ENCODE measurements around the gene ACIN1. TPM values are rescaled to one million over a fixed set of nuclear protein-coding genes. Genes with fewer than 3 reads are reported as not detected.

ACIN1 gene
- total RNA-seq, 1 donor from 2014 or later = 163 TPM

GRCh38 chr14:23009939-23010726 lies 84.8 kb downstream of the ACIN1 start, which contains the start of gene C14orf93:
C14orf93 (minus strand) TSS chr14:23010143; CDS start chr14:22999023, 11,120 bp downstream.
- ATAC-seq (peak; percentile 54 to 74), DNase-seq (peak; percentile 91)
- Histone ChIP-seq H3K9me3 (no peaks in the 10 kb centered on the region), H3K27ac (peak within 1 kb of the TSS; percentile 84), H3K27me3 (ENCODE audit: low read depth) (no peaks in the 10 kb centered on the region), H3K4me3 (peak within 1 kb of the TSS; percentile 58), H3K4me1 (peaks cover 27% of the 10 kb centered on the region), H3K36me3 (no peaks in the 10 kb centered on the region)
- TF ChIP-seq, protein P1, sequence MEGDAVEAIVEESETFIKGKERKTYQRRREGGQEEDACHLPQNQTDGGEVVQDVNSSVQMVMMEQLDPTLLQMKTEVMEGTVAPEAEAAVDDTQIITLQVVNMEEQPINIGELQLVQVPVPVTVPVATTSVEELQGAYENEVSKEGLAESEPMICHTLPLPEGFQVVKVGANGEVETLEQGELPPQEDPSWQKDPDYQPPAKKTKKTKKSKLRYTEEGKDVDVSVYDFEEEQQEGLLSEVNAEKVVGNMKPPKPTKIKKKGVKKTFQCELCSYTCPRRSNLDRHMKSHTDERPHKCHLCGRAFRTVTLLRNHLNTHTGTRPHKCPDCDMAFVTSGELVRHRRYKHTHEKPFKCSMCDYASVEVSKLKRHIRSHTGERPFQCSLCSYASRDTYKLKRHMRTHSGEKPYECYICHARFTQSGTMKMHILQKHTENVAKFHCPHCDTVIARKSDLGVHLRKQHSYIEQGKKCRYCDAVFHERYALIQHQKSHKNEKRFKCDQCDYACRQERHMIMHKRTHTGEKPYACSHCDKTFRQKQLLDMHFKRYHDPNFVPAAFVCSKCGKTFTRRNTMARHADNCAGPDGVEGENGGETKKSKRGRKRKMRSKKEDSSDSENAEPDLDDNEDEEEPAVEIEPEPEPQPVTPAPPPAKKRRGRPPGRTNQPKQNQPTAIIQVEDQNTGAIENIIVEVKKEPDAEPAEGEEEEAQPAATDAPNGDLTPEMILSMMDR (IDR thresholded peaks at IDR 0.05) = no peak
- intact Hi-C loops (cut with DNase I) = no loop called here

DNA sequence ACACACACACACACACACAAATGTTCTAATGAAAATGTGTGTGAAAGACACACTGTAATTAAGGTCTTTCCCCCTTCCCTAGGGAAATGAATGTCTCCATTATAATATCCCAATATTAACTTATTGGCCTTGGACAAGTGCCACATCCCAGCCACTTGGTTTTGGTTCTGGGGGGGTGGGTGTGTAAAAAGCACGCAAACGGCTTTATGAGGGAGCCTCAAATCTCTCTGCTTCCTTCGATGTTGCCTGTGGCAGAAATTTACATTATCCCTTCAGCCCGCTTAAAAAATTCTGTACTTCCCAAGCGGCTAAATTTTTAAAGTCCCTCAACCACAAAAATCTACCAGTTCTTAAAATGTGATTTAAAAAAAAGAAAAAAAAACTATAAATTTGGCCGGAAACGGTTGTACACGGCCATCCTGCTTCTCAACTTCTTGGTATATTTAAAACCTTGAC lies 85.4 kb downstream of the ACIN1 start:
- Histone ChIP-seq H3K36me3 (no peaks in the 10 kb centered on the region), H3K4me3 (peak overlapping the region; percentile 58), H3K27ac (peak overlapping the region; percentile 84), H3K27me3 (ENCODE audit: low read depth) (no peaks in the 10 kb centered on the region), H3K4me1 (peaks cover 27% of the 10 kb centered on the region), H3K9me3 (no peaks in the 10 kb centered on the region)
- ATAC-seq (no peak), DNase-seq (no peak)
- intact Hi-C loops (cut with DNase I) = no loop called here
- TF ChIP-seq, protein P1 (IDR thresholded peaks at IDR 0.05) = no peak

DNA sequence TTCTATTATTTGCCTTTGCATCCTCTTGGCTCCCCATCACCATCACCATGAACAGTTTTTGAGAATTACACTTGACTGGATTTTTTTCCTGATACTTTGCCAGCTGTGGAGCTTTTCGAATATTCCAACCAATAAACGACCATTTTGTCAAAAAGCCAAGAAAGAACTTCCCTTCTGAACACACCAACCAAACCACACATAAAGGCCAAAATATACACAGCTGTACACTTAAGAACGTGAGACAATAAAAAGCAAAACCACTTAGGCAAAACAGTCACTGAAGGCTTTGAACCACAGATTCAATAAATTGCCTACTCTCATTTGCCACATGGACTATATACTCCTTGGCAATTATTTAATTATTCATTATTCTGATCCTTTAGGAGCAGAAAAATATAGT lies 86.1 kb downstream of the ACIN1 start:
- H3K9me3 ChIP-seq = no peaks in the 10 kb centered on the region
- intact Hi-C loops (cut with DNase I) = no loop called here
- H3K27ac ChIP-seq = no peak overlapping the region
- H3K36me3 ChIP-seq = no peaks in the 10 kb centered on the region
- no peak overlapping the region for H3K4me3 ChIP-seq
- TF ChIP-seq, protein P1 (IDR thresholded peaks at IDR 0.05) = no peak
- DNase-seq (no peak), ATAC-seq (no peak)
- H3K4me1 ChIP-seq = peaks cover 27% of the 10 kb centered on the region
- H3K27me3 ChIP-seq (ENCODE audit: low read depth) = no peaks in the 10 kb centered on the region

Other genes with a start within 250 kb of the ACIN1 start
- 134 TPM for gene LRP10, start 223.4 kb downstream of the ACIN1 start, total RNA-seq
- gene REM2, start 211.9 kb downstream of the ACIN1 start, total RNA-seq = 0.83 TPM
- 91.4 TPM for gene RBM23, start 176.0 kb downstream of the ACIN1 start, total RNA-seq
- 37.3 TPM for gene PRMT5, start 165.8 kb downstream of the ACIN1 start, total RNA-seq
- gene HAUS4, start 138.0 kb downstream of the ACIN1 start, total RNA-seq = 54.5 TPM
- 28.7 TPM for gene AJUBA, start 112.6 kb downstream of the ACIN1 start, total RNA-seq
- 9.8 TPM for gene C14orf93, start 85.0 kb downstream of the ACIN1 start, total RNA-seq
- gene PSMB5, start 60.2 kb downstream of the ACIN1 start, total RNA-seq = 71.5 TPM
- not detected for gene PSMB11, start 52.9 kb downstream of the ACIN1 start, total RNA-seq
- gene CDH24, start 37.6 kb downstream of the ACIN1 start, total RNA-seq = 5.6 TPM
- gene C14orf119, start 369 bp upstream of the ACIN1 start, total RNA-seq = 53.3 TPM
- not detected for gene CIROP, start 9.9 kb upstream of the ACIN1 start, total RNA-seq
- gene CEBPE, start 24.1 kb upstream of the ACIN1 start, total RNA-seq = 0.32 TPM
- 36.8 TPM for gene SLC7A8, start 88.5 kb upstream of the ACIN1 start, total RNA-seq
- gene RNF212B, start 142.8 kb upstream of the ACIN1 start, total RNA-seq = not detected
- 12.4 TPM for gene HOMEZ, start 191.0 kb upstream of the ACIN1 start, total RNA-seq
- gene PPP1R3E, start 207.7 kb upstream of the ACIN1 start, total RNA-seq = 16.9 TPM
- 43.9 TPM for gene BCL2L2, start 211.7 kb upstream of the ACIN1 start, total RNA-seq
- gene PABPN1, start 226.3 kb upstream of the ACIN1 start, total RNA-seq = 122 TPM